GM18511 (cell line): ENCODE results near the gene STIM1.
A peak's percentile ranks its signal among the peaks of the same experiment; 100 is the strongest.

ENCODE experiments used
- ATAC-seq: cut with Tn5 transposase; IDR thresholded peaks from one replicate; pipeline ENCODE4 v1.9.1; 2021; ENCODE audit warnings: mild to moderate bottlenecking, moderate library complexity; ENCODE audit not compliant: unreplicated experiment

Gene STIM1

DNA sequence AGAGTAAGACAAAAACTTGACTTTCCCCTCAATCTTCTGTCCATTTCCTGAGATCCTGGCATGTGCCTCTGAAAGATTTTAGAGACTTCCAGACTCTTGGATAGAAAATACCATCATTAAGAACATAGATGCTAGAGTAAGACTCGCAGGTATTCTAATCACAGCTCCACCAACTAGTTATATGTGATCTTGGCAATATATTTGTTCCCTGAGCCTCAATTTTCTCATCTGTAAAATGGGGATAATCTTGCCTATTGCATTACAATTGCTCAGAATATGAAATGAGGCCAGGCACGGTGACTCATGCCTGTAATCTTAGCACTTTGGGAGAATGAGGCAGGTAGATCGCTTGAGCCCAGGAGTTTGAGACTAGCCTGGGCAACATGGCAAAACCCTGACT is 25.4 kb upstream of the STIM1 start:
- no peak for ATAC-seq

DNA sequence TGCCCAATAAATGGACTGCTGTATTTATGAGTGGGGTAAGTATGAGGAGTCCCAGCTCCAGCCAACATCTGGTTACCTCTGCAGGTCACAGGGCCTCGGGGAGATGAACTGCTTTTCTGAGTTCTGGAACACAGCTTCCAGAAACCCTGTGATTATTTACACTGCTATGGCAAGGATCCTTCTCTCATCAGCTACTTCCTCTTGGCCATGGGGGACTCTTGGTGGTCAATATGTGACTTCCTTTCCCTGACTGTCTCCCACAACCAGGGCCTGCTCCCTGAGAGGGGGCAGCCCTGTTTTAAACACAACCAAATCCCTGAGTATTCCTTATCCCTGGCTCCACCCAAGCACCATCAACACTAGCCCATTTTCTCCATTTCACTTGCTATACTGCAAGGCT is 24.7 kb upstream of the STIM1 start:
- no peak for ATAC-seq

DNA sequence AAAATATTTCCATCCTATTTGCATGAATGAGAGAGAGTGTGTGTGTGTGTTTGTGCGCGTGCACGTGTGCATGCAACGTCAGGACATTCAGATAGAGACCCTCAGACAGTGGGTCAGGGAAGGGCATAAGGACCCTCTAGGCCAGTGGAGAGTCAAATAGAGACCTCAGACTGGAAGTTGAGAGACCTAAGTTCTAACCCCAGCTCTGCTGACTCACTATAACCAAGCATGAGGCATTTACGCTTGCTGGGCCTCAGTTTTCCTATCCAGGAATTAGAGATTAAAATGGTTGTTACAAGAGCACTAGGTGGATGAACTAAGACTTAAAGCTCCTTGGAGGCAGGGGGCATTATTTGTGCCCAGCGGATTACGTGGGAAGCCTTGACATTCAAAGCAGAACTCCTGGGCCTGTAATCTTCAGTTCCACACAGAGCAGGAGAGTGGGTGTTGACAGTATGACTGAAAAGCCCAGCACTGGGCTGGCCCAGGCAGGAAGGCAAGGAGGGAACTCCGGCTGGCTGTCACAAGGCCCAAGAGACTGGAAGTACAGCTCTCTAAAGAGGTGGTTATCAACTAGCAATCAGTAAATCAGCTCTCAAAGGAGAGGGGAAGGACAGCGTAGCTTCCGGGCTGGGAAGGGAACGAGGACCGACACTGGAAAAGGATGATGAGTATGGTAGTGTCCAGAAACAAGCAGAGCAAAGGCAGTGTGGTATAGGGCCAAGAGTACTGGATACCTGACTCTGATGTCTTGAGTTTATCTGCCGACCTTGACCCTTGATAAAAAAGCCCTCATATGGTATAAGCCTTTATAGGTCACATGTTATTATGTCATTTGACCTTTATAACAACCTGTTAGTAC is 23.9 kb upstream of the STIM1 start:
- no peak for ATAC-seq

GRCh38 chr11:3832816-3833215 is 22.6 kb upstream of the STIM1 start:
- no peak for ATAC-seq

- ATAC-seq = no peak
These were observed 22.0 kb upstream of the STIM1 start for GRCh38 chr11:3833449-3833848.

- ATAC-seq = no peak
These were observed 21.2 kb upstream of the STIM1 start for GRCh38 chr11:3834349-3834663.

GRCh38 chr11:3834664-3835461 is 20.6 kb upstream of the STIM1 start:
- ATAC-seq = no peak

DNA sequence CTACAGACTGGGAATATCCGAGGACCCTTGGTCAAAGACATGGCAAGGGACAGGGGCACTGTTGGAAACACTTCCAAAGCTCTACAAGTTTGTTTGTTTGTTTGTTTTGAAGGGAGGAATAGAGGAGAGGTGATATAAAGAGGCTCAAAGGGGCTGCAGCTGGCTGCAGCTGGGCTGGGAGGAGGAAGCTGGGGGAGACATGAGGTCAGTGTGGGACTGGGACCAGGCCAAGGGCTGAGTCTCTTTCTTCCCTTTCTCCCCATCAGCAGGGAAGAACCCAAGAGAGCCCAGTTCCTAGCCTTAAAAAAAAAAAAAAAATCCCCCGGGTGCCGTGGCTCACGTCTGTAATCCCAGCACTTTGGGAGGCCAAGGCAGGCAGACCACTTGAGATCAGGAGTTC is 19.7 kb upstream of the STIM1 start:
- ATAC-seq = no peak

- ATAC-seq = no peak
These were observed 18.6 kb upstream of the STIM1 start for GRCh38 chr11:3836903-3837302.

- no peak for ATAC-seq
These were observed 17.7 kb upstream of the STIM1 start for GRCh38 chr11:3837793-3838192.

DNA sequence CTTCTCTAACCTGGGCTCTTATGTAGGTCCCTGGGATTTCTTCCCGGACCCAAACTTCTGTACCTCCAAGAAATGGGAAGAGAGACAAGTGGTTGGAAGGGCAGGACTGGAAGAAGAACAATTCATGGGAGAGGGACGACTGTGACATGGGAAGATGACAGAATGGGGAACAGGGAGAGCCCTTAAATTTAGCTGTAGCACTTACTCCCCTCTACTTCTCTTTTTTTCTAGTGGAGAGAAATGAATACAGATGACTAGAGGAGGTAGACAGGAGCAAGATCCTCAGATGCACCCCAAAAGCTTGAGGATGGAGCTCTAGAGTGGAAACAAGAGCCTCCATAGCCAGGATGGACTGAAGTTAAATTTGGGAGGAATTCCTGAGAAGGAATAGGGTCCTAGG is 17.0 kb upstream of the STIM1 start:
- ATAC-seq = no peak

DNA sequence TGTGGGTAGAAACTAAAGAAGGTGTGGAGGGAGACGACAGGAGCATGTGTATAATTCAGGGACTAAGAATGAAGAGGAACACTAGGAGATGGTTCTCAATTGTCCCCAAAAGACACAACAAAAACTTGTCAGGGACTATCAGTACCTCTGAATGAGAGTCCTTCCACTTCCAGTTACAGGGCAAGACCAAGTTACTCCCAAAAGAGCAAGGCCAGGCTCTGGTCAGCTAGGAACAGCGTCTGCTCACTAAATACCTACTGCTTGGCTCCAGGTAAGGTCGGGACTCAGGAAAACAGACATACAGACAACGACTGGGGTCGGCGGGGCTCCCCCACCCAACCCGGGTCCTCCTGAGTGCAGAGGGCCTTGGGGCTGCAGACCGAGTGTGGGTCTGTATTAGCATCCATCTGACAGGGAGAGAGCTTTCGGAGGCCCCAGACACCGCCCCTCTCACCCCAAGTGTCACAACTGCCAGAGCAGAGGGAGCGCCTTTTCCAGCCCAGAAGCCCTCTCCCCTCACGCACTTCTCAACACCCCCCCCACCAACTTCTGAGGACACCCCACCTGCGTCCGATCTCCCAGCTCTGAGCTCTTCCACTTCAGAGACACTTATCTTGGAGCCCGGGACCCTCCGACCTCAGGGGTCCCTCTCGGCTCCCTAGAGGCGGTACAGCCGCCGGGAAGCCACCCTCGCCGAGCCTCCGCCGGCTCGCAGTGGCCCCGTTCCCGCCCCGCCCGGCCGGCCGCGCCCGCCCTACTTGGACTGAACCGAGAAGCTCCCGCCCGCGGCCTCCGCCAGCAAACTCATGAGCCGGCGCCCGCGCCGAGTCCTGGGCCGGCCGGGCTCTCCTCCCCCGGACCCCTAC is 15.2 kb upstream of the STIM1 start:
- ATAC-seq = no peak

DNA sequence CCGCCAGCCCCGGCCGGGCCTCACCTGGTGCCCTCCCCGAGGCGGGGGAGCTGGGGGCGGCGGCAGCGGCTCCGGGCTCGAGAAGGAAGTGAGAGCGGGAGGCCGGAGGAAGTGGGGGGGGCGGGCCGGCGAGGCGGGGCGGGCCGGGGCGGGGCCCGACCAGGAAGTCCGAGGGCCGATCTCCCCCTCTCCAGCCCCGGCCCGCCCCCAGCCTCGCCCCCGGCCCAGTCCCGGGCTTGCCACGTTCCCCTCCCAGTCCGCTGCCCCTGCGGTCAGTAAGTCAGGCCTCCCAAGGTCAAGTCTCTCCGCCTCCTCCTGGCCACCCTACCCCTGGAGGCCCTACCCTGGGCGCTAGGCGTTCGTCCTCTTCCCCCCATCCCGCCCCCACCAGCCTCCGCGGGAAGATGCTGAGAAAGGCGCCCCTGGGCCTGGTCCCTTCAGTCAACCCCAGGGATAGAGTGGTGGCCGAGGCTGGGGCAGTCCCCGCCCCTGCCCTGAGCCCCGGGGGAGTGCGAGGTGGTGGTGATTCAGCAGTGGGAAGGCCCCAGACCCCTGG is 14.5 kb upstream of the STIM1 start, which contains the start of gene RHOG:
RHOG (minus strand) TSS at position 90 of the 556 bp plus-strand sequence. CDS start 12,821 bp downstream, outside the sequence.
- ATAC-seq = peak; percentile 52

GRCh38 chr11:3841426-3842350 is 13.8 kb upstream of the STIM1 start:
- ATAC-seq = peak; percentile 57

GRCh38 chr11:3843326-3843725 is 12.1 kb upstream of the STIM1 start:
- ATAC-seq = no peak

DNA sequence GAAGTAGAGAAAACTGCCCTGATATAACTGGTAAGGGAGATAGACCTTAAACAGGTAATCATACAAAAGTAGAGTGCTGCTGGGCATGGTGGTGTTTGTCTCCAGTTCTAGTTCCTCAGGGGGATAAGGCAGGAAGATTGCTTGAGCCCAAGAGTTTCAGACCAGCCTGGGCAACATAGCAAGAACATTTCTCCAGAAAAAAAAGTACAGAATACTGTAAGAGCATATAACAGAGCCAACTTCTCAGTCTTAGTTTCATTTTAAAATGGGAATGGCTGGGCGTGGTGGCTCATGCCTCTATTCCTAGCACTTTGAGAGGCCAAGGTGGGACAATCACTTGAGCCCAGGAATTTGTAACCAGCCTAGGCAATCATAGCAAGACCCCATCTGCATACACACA is 10.2 kb upstream of the STIM1 start:
- ATAC-seq = no peak

DNA sequence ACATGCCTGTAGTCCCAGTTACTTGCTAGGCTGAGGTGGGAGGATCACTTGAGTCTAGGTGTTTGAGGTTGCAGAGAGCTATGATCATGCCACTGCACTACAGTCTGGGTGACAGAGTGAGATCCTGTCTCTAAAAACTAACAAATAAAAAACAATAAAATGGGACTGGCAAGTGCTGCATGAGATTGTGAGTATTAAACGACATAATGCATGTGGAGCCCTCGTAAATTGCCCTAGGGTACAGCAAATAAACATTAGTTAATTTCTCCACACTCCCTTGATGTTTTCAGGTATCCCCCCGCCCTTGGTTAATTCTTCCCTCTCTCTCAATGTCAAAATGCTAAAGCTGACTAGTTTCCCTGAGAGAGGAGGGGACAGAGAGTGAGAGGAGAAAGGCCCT is 9.8 kb upstream of the STIM1 start:
- no peak for ATAC-seq

DNA sequence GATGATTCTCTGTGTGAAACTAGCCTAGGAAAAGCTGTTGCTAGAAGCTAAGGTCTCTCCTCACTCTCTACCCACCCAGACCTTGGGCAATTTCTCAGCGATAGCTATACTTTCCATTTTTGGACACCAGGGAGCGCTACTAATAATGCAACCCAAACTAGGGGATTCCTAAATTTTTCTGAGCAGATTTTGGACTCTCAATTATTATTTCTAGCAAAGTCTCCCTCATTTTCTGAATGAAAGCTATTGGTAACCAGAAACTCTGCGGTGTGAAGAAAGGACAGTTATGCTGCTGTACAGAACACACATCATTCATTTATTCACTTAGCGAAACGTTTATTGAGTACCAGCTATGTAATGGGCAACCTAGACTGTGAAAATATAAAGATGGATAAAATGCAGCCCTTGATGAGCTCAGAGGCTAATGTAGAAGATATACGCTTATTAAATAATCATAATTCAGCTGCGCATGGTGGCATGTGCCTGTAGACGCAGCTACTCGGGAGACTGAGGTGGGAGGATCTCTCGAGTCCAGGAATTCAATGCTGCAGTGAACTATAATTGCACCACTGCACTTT is 6.1 kb upstream of the STIM1 start:
- ATAC-seq = no peak

DNA sequence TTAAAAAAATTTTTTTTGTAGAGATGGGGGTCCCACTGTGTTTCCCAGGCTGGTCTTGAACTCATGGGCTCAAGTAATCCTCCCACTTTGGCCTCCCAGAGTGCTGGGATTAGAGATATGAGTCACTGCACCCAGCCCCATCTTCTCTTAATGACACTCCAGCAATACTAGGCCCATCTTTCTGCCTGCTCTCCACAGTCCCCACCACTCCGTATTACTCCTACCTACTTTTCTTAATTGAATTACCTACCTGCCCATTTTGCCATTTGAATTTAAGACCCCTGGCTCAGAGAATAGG is 2.0 kb upstream of the STIM1 start:
- ATAC-seq = no peak
